GM21515 (cell line): ENCODE data around the gene DLK1.

Source experiments
- ATAC-seq: cut with Tn5 transposase; IDR thresholded peaks from one replicate; pipeline ENCODE4 v1.9.1; 2021; ENCODE audit not compliant: unreplicated experiment

The DLK1 gene

GRCh38 chr14:100732766-100733100 is 6.0 kb downstream of the DLK1 start:
- ATAC-seq = no peak

- ATAC-seq = no peak
These were observed 6.6 kb downstream of the DLK1 start for GRCh38 chr14:100733152-100733850.

- ATAC-seq = no peak
These were observed 7.6 kb downstream of the DLK1 start for GRCh38 chr14:100734031-100734990.

GRCh38 chr14:100735271-100735670 is 8.6 kb downstream of the DLK1 start:
- ATAC-seq = no peak

- no peak for ATAC-seq
These were observed 9.8 kb downstream of the DLK1 start for GRCh38 chr14:100736269-100737180.

- no peak for ATAC-seq
These were observed 10.8 kb downstream of the DLK1 start for GRCh38 chr14:100737526-100737925.

- ATAC-seq = no peak
These were observed 11.6 kb downstream of the DLK1 start for GRCh38 chr14:100738269-100738691.

GRCh38 chr14:100738704-100739131 is 12.0 kb downstream of the DLK1 start:
- no peak for ATAC-seq

GRCh38 chr14:100739306-100739705 is 12.6 kb downstream of the DLK1 start:
- no peak for ATAC-seq

GRCh38 chr14:100740196-100740825 is 13.6 kb downstream of the DLK1 start:
- no peak for ATAC-seq

- no peak for ATAC-seq
These were observed 14.2 kb downstream of the DLK1 start for GRCh38 chr14:100740929-100741328.

GRCh38 chr14:100741966-100742365 is 15.3 kb downstream of the DLK1 start:
- no peak for ATAC-seq

GRCh38 chr14:100746326-100746725 is 19.6 kb downstream of the DLK1 start:
- ATAC-seq = no peak

GRCh38 chr14:100747021-100747586 is 20.4 kb downstream of the DLK1 start:
- ATAC-seq = no peak

- no peak for ATAC-seq
These were observed 21.0 kb downstream of the DLK1 start for GRCh38 chr14:100747736-100748135.

- ATAC-seq = no peak
These were observed 21.7 kb downstream of the DLK1 start for GRCh38 chr14:100748403-100748802.

- no peak for ATAC-seq
These were observed 22.3 kb downstream of the DLK1 start for GRCh38 chr14:100748944-100749343.

- no peak for ATAC-seq
These were observed 23.4 kb downstream of the DLK1 start for GRCh38 chr14:100749967-100750597.

GRCh38 chr14:100750762-100751699 is 24.3 kb downstream of the DLK1 start:
- ATAC-seq = no peak
